Tibial nerve (tissue), 3 donors: Measurements from ENCODE around the gene TPRX1.

ENCODE experiments used
- POLR2A ChIP-seq, 2 donors: fragments of 450-650 bp; IDR thresholded peaks; one replicate each; pipeline ENCODE4 v1.6.1; 2017; ENCODE audit warnings: antibody characterized with exemption in 2 of 2, mild to moderate bottlenecking in 2 of 2, moderate library complexity in 2 of 2
- TF ChIP-seq, protein P1 (sequence below), 5 experiments: fragments of 200-600 bp in 3 of 5; fragments of 450-650 bp in 2 of 5; sonication (generic) in 3 of 5; IDR thresholded peaks; one replicate each; pipeline ENCODE4 v1.5.1; 2016 to 2019; ENCODE audit warnings: antibody characterized with exemption in 5 of 5, mild to moderate bottlenecking in 3 of 5, moderate library complexity in 2 of 5

DNA sequence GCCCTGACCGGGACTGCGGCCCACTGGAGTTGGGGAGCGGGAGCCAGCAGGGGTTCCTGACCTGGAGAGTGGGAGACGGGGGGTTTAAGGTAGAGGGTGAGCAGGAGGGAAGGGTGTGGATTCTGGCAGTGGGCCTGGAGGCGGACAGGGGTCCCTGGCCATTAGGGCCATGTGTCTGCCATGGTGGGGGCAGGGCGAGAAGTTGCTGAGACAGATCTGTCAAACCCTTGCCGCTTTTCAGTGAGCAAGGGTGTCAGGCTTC lies 38.1 kb downstream of the TPRX1 start:
- TF ChIP-seq, protein P1, sequence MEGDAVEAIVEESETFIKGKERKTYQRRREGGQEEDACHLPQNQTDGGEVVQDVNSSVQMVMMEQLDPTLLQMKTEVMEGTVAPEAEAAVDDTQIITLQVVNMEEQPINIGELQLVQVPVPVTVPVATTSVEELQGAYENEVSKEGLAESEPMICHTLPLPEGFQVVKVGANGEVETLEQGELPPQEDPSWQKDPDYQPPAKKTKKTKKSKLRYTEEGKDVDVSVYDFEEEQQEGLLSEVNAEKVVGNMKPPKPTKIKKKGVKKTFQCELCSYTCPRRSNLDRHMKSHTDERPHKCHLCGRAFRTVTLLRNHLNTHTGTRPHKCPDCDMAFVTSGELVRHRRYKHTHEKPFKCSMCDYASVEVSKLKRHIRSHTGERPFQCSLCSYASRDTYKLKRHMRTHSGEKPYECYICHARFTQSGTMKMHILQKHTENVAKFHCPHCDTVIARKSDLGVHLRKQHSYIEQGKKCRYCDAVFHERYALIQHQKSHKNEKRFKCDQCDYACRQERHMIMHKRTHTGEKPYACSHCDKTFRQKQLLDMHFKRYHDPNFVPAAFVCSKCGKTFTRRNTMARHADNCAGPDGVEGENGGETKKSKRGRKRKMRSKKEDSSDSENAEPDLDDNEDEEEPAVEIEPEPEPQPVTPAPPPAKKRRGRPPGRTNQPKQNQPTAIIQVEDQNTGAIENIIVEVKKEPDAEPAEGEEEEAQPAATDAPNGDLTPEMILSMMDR (IDR thresholded peaks at IDR 0.05), result no peak
- no peak for TF ChIP-seq POLR2A (IDR thresholded peaks at IDR 0.05)
